Measurements from ENCODE around the gene KRTAP9-6. TPM values are rescaled to one million over a fixed set of nuclear protein-coding genes. Genes with fewer than 3 reads are reported as not detected.

The KRTAP9-6 gene
- not detected in 5 replicates for total RNA-seq (2022; extraction: Qiagen RNA extraction)

GRCh38 chr17:41265078-41265477 is at the start of gene KRTAP9-6:
Gene KRTAP9-6 (plus strand): TSS chr17:41265378. CDS start chr17:41265378, 0 bp downstream.

GRCh38 chr17:41226598-41227095 is 38.5 kb upstream of the KRTAP9-6 start, which contains the start of gene KRTAP9-2:
Gene KRTAP9-2 (plus strand): TSS chr17:41226648. CDS start chr17:41226655, 7 bp downstream.

GRCh38 chr17:41232399-41233105 is 32.6 kb upstream of the KRTAP9-6 start, which contains the start of gene KRTAP9-3:
Gene KRTAP9-3 (plus strand): TSS chr17:41232449. CDS start chr17:41232502, 53 bp downstream.

GRCh38 chr17:41237949-41238437 is 27.2 kb upstream of the KRTAP9-6 start, which contains the start of gene KRTAP9-8:
Gene KRTAP9-8 (plus strand): TSS chr17:41237999. CDS start chr17:41238052, 53 bp downstream.

GRCh38 chr17:41249637-41250240 is 15.4 kb upstream of the KRTAP9-6 start, which contains the start of gene KRTAP9-4:
Gene KRTAP9-4 (plus strand): TSS chr17:41249687. CDS start chr17:41249721, 34 bp downstream.

GRCh38 chr17:41255381-41256290 is 9.5 kb upstream of the KRTAP9-6 start, which contains the start of gene KRTAP9-9:
Gene KRTAP9-9 (plus strand): TSS chr17:41255384.

GRCh38 chr17:41275648-41276190 is 10.5 kb downstream of the KRTAP9-6 start, which contains the start of gene KRTAP9-7:
Gene KRTAP9-7 (plus strand): TSS chr17:41275698. CDS start chr17:41275698, 0 bp downstream.

GRCh38 chr17:41301916-41302901 is 37.0 kb downstream of the KRTAP9-6 start, which contains the start of gene KRTAP29-1:
Gene KRTAP29-1 (minus strand): TSS chr17:41302851. CDS start chr17:41302851, 0 bp downstream.

GRCh38 chr17:41308918-41309359 is 43.8 kb downstream of the KRTAP9-6 start, which contains the start of gene KRTAP16-1:
Gene KRTAP16-1 (minus strand): TSS chr17:41309309. CDS start chr17:41309253, 56 bp downstream.

GRCh38 chr17:41315204-41315794 is 50.1 kb downstream of the KRTAP9-6 start, which contains the start of gene KRTAP17-1:
Gene KRTAP17-1 (minus strand): TSS chr17:41315710. CDS start chr17:41315650, 60 bp downstream.

Other genes with a start within 250 kb of the KRTAP9-6 start
- not detected in 5 replicates for gene KRTAP1-5, start 238.2 kb upstream of the KRTAP9-6 start, total RNA-seq (2022; extraction: Qiagen RNA extraction)
- not detected in 5 replicates for gene KRTAP1-4, start 235.2 kb upstream of the KRTAP9-6 start, total RNA-seq (2022; extraction: Qiagen RNA extraction)
- gene KRTAP1-3, start 230.5 kb upstream of the KRTAP9-6 start, total RNA-seq (2022; extraction: Qiagen RNA extraction): not detected in 5 replicates
- gene KRTAP1-1, start 223.9 kb upstream of the KRTAP9-6 start, total RNA-seq (2022; extraction: Qiagen RNA extraction): not detected in 5 replicates
- not detected in 5 replicates for gene KRTAP2-1, start 218.1 kb upstream of the KRTAP9-6 start, total RNA-seq (2022; extraction: Qiagen RNA extraction)
- not detected in 5 replicates for gene KRTAP2-2, start 210.1 kb upstream of the KRTAP9-6 start, total RNA-seq (2022; extraction: Qiagen RNA extraction)
- gene KRTAP2-3, start 205.3 kb upstream of the KRTAP9-6 start, total RNA-seq (2022; extraction: Qiagen RNA extraction): 0.18 TPM in 1 of 5 replicates, not detected in the others
- not detected in 5 replicates for gene KRTAP2-4, start 199.5 kb upstream of the KRTAP9-6 start, total RNA-seq (2022; extraction: Qiagen RNA extraction)
- gene KRTAP4-7, start 181.2 kb upstream of the KRTAP9-6 start, total RNA-seq (2022; extraction: Qiagen RNA extraction): not detected in 5 replicates
- gene KRTAP4-8, start 167.2 kb upstream of the KRTAP9-6 start, total RNA-seq (2022; extraction: Qiagen RNA extraction): not detected in 5 replicates
- not detected in 5 replicates for gene KRTAP4-16, start 163.2 kb upstream of the KRTAP9-6 start, total RNA-seq (2022; extraction: Qiagen RNA extraction)
- gene KRTAP4-9, start 160.0 kb upstream of the KRTAP9-6 start, total RNA-seq (2022; extraction: Qiagen RNA extraction): not detected in 5 replicates
- not detected in 5 replicates for gene KRTAP4-11, start 147.0 kb upstream of the KRTAP9-6 start, total RNA-seq (2022; extraction: Qiagen RNA extraction)
- gene KRTAP4-12, start 141.2 kb upstream of the KRTAP9-6 start, total RNA-seq (2022; extraction: Qiagen RNA extraction): not detected in 5 replicates
- not detected in 5 replicates for gene KRTAP4-6, start 124.8 kb upstream of the KRTAP9-6 start, total RNA-seq (2022; extraction: Qiagen RNA extraction)
- gene KRTAP4-5, start 115.6 kb upstream of the KRTAP9-6 start, total RNA-seq (2022; extraction: Qiagen RNA extraction): not detected in 5 replicates
- gene KRTAP4-4, start 104.6 kb upstream of the KRTAP9-6 start, total RNA-seq (2022; extraction: Qiagen RNA extraction): not detected in 5 replicates
- gene KRTAP4-3, start 97.2 kb upstream of the KRTAP9-6 start, total RNA-seq (2022; extraction: Qiagen RNA extraction): not detected in 5 replicates
- gene KRTAP4-2, start 87.2 kb upstream of the KRTAP9-6 start, total RNA-seq (2022; extraction: Qiagen RNA extraction): not detected in 5 replicates
- gene KRTAP4-1, start 80.5 kb upstream of the KRTAP9-6 start, total RNA-seq (2022; extraction: Qiagen RNA extraction): 0.08 to 0.13 TPM in 2 of 5 replicates, not detected in the others
- not detected in 5 replicates for gene KRTAP9-1, start 75.5 kb upstream of the KRTAP9-6 start, total RNA-seq (2022; extraction: Qiagen RNA extraction)
- not detected in 5 replicates for gene KRTAP9-2, start 38.7 kb upstream of the KRTAP9-6 start, total RNA-seq (2022; extraction: Qiagen RNA extraction)
- not detected in 5 replicates for gene KRTAP9-3, start 32.9 kb upstream of the KRTAP9-6 start, total RNA-seq (2022; extraction: Qiagen RNA extraction)
- gene KRTAP9-8, start 27.4 kb upstream of the KRTAP9-6 start, total RNA-seq (2022; extraction: Qiagen RNA extraction): not detected in 5 replicates
- gene KRTAP9-4, start 15.7 kb upstream of the KRTAP9-6 start, total RNA-seq (2022; extraction: Qiagen RNA extraction): not detected in 5 replicates
- not detected in 5 replicates for gene KRTAP9-9, start 10.0 kb upstream of the KRTAP9-6 start, total RNA-seq (2022; extraction: Qiagen RNA extraction)
- not detected in 5 replicates for gene KRTAP9-7, start 10.3 kb downstream of the KRTAP9-6 start, total RNA-seq (2022; extraction: Qiagen RNA extraction)
- not detected in 5 replicates for gene KRTAP29-1, start 37.5 kb downstream of the KRTAP9-6 start, total RNA-seq (2022; extraction: Qiagen RNA extraction)
- not detected in 5 replicates for gene KRTAP16-1, start 43.9 kb downstream of the KRTAP9-6 start, total RNA-seq (2022; extraction: Qiagen RNA extraction)
- not detected in 5 replicates for gene KRTAP17-1, start 50.3 kb downstream of the KRTAP9-6 start, total RNA-seq (2022; extraction: Qiagen RNA extraction)
- gene KRT33A, start 85.5 kb downstream of the KRTAP9-6 start, total RNA-seq (2022; extraction: Qiagen RNA extraction): not detected in 5 replicates
- 0.08 TPM in 1 of 5 replicates, not detected in the others for gene KRT33B, start 104.4 kb downstream of the KRTAP9-6 start, total RNA-seq (2022; extraction: Qiagen RNA extraction)
- gene KRT34, start 116.9 kb downstream of the KRTAP9-6 start, total RNA-seq (2022; extraction: Qiagen RNA extraction): 0.23 to 0.61 TPM (median 0.42 TPM) in 5 replicates
- gene KRT31, start 132.2 kb downstream of the KRTAP9-6 start, total RNA-seq (2022; extraction: Qiagen RNA extraction): not detected in 5 replicates
- not detected in 5 replicates for gene KRT37, start 159.2 kb downstream of the KRTAP9-6 start, total RNA-seq (2022; extraction: Qiagen RNA extraction)
- 0.03 TPM in 1 of 5 replicates, not detected in the others for gene KRT38, start 175.6 kb downstream of the KRTAP9-6 start, total RNA-seq (2022; extraction: Qiagen RNA extraction)
- 0.06 to 0.09 TPM (median 0.08 TPM) in 3 of 5 replicates, not detected in the others for gene KRT32, start 202.0 kb downstream of the KRTAP9-6 start, total RNA-seq (2022; extraction: Qiagen RNA extraction)
- not detected in 5 replicates for gene KRT35, start 215.8 kb downstream of the KRTAP9-6 start, total RNA-seq (2022; extraction: Qiagen RNA extraction)
- gene KRT36, start 224.5 kb downstream of the KRTAP9-6 start, total RNA-seq (2022; extraction: Qiagen RNA extraction): 0.05 TPM in 1 of 5 replicates, not detected in the others
- gene KRT13, start 240.2 kb downstream of the KRTAP9-6 start, total RNA-seq (2022; extraction: Qiagen RNA extraction): 0.10 to 0.35 TPM (median 0.26 TPM) in 4 of 5 replicates, not detected in the other

Measured in A549 treated with AZD2906 at 1 μM for 4 hours (cell line).